ENCODE measurements around the gene AQP4.

The AQP4 gene

GRCh38 chr18:26865557-26865956 lies at the start of gene AQP4:
TSS of gene AQP4 (minus strand) at chr18:26865707. CDS start at chr18:26865689, 18 bp downstream.
- DNase-seq (ENCODE audit: low read depth, low spot score) = peak; percentile 8

- peak; percentile 1 for DNase-seq (ENCODE audit: low read depth, low spot score)
Observed at GRCh38 chr18:26911840-26912239, 46.3 kb upstream of the AQP4 start.

- peak; percentile 74 for DNase-seq (ENCODE audit: low read depth, low spot score)
Observed at GRCh38 chr18:26909599-26910290, 44.2 kb upstream of the AQP4 start.

- DNase-seq (ENCODE audit: low read depth, low spot score) = no peak
Observed at GRCh38 chr18:26908906-26909305, 43.4 kb upstream of the AQP4 start.

GRCh38 chr18:26902291-26902690 lies 36.8 kb upstream of the AQP4 start:
- no peak for DNase-seq (ENCODE audit: low read depth, low spot score)

- DNase-seq (ENCODE audit: low read depth, low spot score) = peak; percentile 45
Observed at GRCh38 chr18:26901020-26901419, 35.5 kb upstream of the AQP4 start.

- DNase-seq (ENCODE audit: low read depth, low spot score) = no peak
Observed at GRCh38 chr18:26894426-26894825, 28.9 kb upstream of the AQP4 start.

GRCh38 chr18:26893996-26894395 lies 28.5 kb upstream of the AQP4 start:
- DNase-seq (ENCODE audit: low read depth, low spot score) = peak; percentile 26

- no peak for DNase-seq (ENCODE audit: low read depth, low spot score)
Observed at GRCh38 chr18:26888259-26888658, 22.8 kb upstream of the AQP4 start.

GRCh38 chr18:26875040-26875654 lies 9.6 kb upstream of the AQP4 start:
- no peak for DNase-seq (ENCODE audit: low read depth, low spot score)

- DNase-seq (ENCODE audit: low read depth, low spot score) = no peak
Observed at GRCh38 chr18:26874283-26874682, 8.8 kb upstream of the AQP4 start.

GRCh38 chr18:26869640-26870039 lies 4.1 kb upstream of the AQP4 start:
- DNase-seq (ENCODE audit: low read depth, low spot score) = no peak

- peak; percentile 45 for DNase-seq (ENCODE audit: low read depth, low spot score)
Observed at GRCh38 chr18:26868968-26869586, 3.6 kb upstream of the AQP4 start.

GRCh38 chr18:26867471-26867870 lies 2.0 kb upstream of the AQP4 start:
- DNase-seq (ENCODE audit: low read depth, low spot score) = peak; percentile 17

- no peak for DNase-seq (ENCODE audit: low read depth, low spot score)
Observed at GRCh38 chr18:26864658-26865057, 849 bp downstream of the AQP4 start.

- DNase-seq (ENCODE audit: low read depth, low spot score) = no peak
Observed at GRCh38 chr18:26863921-26864497, 1.5 kb downstream of the AQP4 start.

GRCh38 chr18:26863122-26863879 lies 2.2 kb downstream of the AQP4 start:
- DNase-seq (ENCODE audit: low read depth, low spot score) = peak; percentile 58

GRCh38 chr18:26862084-26862483 lies 3.4 kb downstream of the AQP4 start:
- no peak for DNase-seq (ENCODE audit: low read depth, low spot score)

- DNase-seq (ENCODE audit: low read depth, low spot score) = no peak
Observed at GRCh38 chr18:26854292-26854881, 11.1 kb downstream of the AQP4 start.

- DNase-seq (ENCODE audit: low read depth, low spot score) = no peak
Observed at GRCh38 chr18:26853401-26853800, 12.1 kb downstream of the AQP4 start.

- DNase-seq (ENCODE audit: low read depth, low spot score) = no peak
Observed at GRCh38 chr18:26843760-26844159, 21.7 kb downstream of the AQP4 start.
